ENCODE results near the gene PLP2.

PLP2 gene

GRCh38 chrX:49178537-49178936, 6.8 kb downstream of the PLP2 start:
- no peak for TF ChIP-seq EZH2 (optimal IDR thresholded peaks at IDR 0.05; ENCODE audit: low read depth, low read length)
- no peak for TF ChIP-seq EZH2phosphoT487 (IDR thresholded peaks at IDR 0.05; ENCODE audit: low read length)
- TF ChIP-seq CTCF (IDR thresholded peaks at IDR 0.05; ENCODE audit: low read length) = no peak
- no peak overlapping the region for H3K4me2 ChIP-seq (ENCODE audit: low read depth, low read length)
- DNase-seq = no peak
- peaks cover 9% of the 10 kb centered on the region for H3K79me2 ChIP-seq (ENCODE audit: low read length)
- no peaks in the 10 kb centered on the region for H4K20me1 ChIP-seq (ENCODE audit: insufficient read depth, low read length)
- no peaks in the 10 kb centered on the region for H3K9me2 ChIP-seq (replicated peaks; ENCODE audit: insufficient read depth, low read length)
- H3K9ac ChIP-seq (ENCODE audit: low read length) = no peak overlapping the region
- no peak overlapping the region for H2AFZ ChIP-seq (ENCODE audit: low read length)
- no peaks in the 10 kb centered on the region for H3K27me3 ChIP-seq (replicated peaks; ENCODE audit: insufficient read depth, low read length)
- H3K4me3 ChIP-seq (ENCODE audit: low read length) = no peak overlapping the region
- no peak overlapping the region for H3K27ac ChIP-seq (ENCODE audit: low read length)
- H3K4me1 ChIP-seq (ENCODE audit: low read length) = no peaks in the 10 kb centered on the region
- H3K9me3 ChIP-seq (replicated peaks; ENCODE audit: insufficient read depth, low read length) = no peaks in the 10 kb centered on the region
- H3F3A ChIP-seq (ENCODE audit: insufficient read depth, low read length) = no peaks in the 10 kb centered on the region
- no peaks in the 10 kb centered on the region for H3K36me3 ChIP-seq (replicated peaks; ENCODE audit: insufficient read depth, low read length)

DNA sequence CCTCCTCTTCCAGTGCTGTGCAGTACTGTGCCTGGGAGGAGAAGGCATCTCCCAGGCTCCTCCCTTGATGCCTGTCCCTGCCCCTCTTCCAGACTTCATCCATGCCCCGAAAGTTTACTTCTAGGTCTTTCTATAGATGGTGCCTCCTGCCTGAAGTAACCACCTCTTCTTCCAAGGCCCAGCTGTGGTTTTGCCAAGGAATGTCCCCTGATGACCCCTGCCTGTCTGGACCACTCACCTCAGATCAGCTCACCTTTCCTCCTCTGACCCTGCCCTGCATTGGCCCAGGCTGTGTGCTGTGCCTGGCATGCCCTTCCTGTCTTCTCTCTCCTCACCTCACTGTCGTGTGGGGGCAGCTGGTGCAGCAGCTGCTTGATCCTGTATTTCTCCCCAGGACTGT, 7.7 kb downstream of the PLP2 start:
- Histone ChIP-seq H3K4me3 (ENCODE audit: low read length) (no peak overlapping the region), H3K27me3 (replicated peaks; ENCODE audit: insufficient read depth, low read length) (no peaks in the 10 kb centered on the region), H3K36me3 (replicated peaks; ENCODE audit: insufficient read depth, low read length) (no peaks in the 10 kb centered on the region), H2AFZ (ENCODE audit: low read length) (no peak overlapping the region), H3K79me2 (ENCODE audit: low read length) (0 out of 2 replicates have a peak, but pooled peaks cover 1% of the 10 kb centered on the region), H3K4me1 (ENCODE audit: low read length) (no peaks in the 10 kb centered on the region), H3K4me2 (ENCODE audit: low read depth, low read length) (no peak overlapping the region), H3F3A (ENCODE audit: insufficient read depth, low read length) (no peaks in the 10 kb centered on the region), H3K9me3 (replicated peaks; ENCODE audit: insufficient read depth, low read length) (no peaks in the 10 kb centered on the region), H3K9ac (ENCODE audit: low read length) (no peak overlapping the region), H4K20me1 (ENCODE audit: insufficient read depth, low read length) (no peaks in the 10 kb centered on the region), H3K9me2 (replicated peaks; ENCODE audit: insufficient read depth, low read length) (no peaks in the 10 kb centered on the region), H3K27ac (ENCODE audit: low read length) (no peak overlapping the region)
- no peak for DNase-seq
- TF ChIP-seq CTCF (IDR thresholded peaks at IDR 0.05; ENCODE audit: low read length) (no peak), EZH2phosphoT487 (IDR thresholded peaks at IDR 0.05; ENCODE audit: low read length) (no peak)

DNA sequence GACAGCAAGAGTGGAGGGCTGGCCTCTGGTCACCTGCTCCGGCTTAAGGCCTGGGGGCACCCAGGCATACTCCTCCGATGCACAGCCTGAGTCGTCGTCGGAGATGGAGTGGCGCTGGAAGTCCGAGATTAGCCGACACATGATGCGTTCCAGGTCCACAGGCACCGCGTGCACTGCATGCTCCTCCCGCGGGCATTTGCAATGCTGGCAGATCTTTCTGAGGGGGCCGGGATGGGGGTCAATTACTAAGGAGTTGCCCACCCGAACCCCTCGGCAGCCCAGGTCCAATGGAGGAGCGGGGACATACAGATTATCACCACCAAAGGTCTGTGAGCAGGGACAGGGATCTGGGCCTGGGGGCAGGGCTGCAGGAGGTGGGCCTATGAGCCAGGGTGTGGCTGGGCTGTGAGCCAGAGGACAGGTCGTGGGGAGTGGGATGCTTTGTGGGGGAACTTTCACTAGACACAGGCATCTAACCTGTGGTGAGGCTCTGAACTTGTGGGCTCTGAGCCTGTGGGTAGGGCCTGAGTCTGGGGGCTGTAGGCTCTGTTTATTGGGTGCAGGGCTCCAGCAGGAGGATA, 12.1 kb downstream of the PLP2 start:
- Histone ChIP-seq H3K27me3 (replicated peaks; ENCODE audit: insufficient read depth, low read length) (no peaks in the 10 kb centered on the region), H3K9me3 (replicated peaks; ENCODE audit: insufficient read depth, low read length) (no peaks in the 10 kb centered on the region), H3K4me2 (ENCODE audit: low read depth, low read length) (no peak overlapping the region), H3K4me1 (ENCODE audit: low read length) (no peaks in the 10 kb centered on the region), H3K27ac (ENCODE audit: low read length) (no peak overlapping the region), H3K36me3 (replicated peaks; ENCODE audit: insufficient read depth, low read length) (no peaks in the 10 kb centered on the region), H3K4me3 (ENCODE audit: low read length) (no peak overlapping the region), H4K20me1 (ENCODE audit: insufficient read depth, low read length) (no peaks in the 10 kb centered on the region), H3F3A (ENCODE audit: insufficient read depth, low read length) (no peaks in the 10 kb centered on the region), H2AFZ (ENCODE audit: low read length) (no peak overlapping the region), H3K79me2 (ENCODE audit: low read length) (peaks cover 4% of the 10 kb centered on the region; the same call in 1 of the 2 replicates), H3K9me2 (replicated peaks; ENCODE audit: insufficient read depth, low read length) (no peaks in the 10 kb centered on the region), H3K9ac (ENCODE audit: low read length) (no peak overlapping the region)
- TF ChIP-seq EZH2phosphoT487 (IDR thresholded peaks at IDR 0.05; ENCODE audit: low read length) = no peak
- TF ChIP-seq CTCF (IDR thresholded peaks at IDR 0.05; ENCODE audit: low read length) = no peak
- TF ChIP-seq EZH2 (optimal IDR thresholded peaks at IDR 0.05; ENCODE audit: low read depth, low read length) = no peak
- DNase-seq = no peak
